Lower leg skin (tissue), 3 donors: ENCODE data around the gene HOMER3.

ENCODE experiments used
- CTCF ChIP-seq, 3 donors: fragments of 450-650 bp; IDR thresholded peaks; one replicate each; pipeline ENCODE4 v1.5.1; 2016; ENCODE audit warnings: antibody characterized with exemption in 3 of 3, mild to moderate bottlenecking in 3 of 3, moderate library complexity in 2 of 3
- POLR2A ChIP-seq, 2 donors: fragments of 450-650 bp; IDR thresholded peaks; one replicate each; pipeline ENCODE4 v1.6.1; 2016 to 2017; ENCODE audit warnings: antibody characterized with exemption in 2 of 2, mild to moderate bottlenecking in 1 of 2, moderate library complexity in 1 of 2

GRCh38 chr19:18940769-18941627, at the start of gene HOMER3:
- TF ChIP-seq CTCF (IDR thresholded peaks at IDR 0.05) = no peak
- TF ChIP-seq POLR2A (IDR thresholded peaks at IDR 0.05) = no peak
